H1 (cell line): ENCODE results near the gene KLF16. TPM values are rescaled to one million over a fixed set of nuclear protein-coding genes. Genes with fewer than 3 reads are reported as not detected.

Experiments used
- CTCF ChIA-PET: fragments of 300-600 bp; sonication (Branson Sonifier 250); formaldehyde crosslinking; loops from one replicate; lab custom pipeline; 2021; ENCODE audit not compliant: partially characterized antibody; lab: Charles Lee
- POLR2A ChIA-PET: fragments of 300-600 bp; sonication (Branson Sonifier 250); formaldehyde crosslinking; loops from one replicate; lab custom pipeline; 2021; ENCODE audit warnings: inconsistent platforms; ENCODE audit not compliant: partially characterized antibody; lab: Charles Lee
- DNase-seq, 2 experiments: peaks; one replicate each; pipeline versions ENCODE4 v3.0.0 to v3.0.0-alpha.2; 2010 to 2022; ENCODE audit warnings: low spot score in 2 of 2, low read depth in 1 of 2, mixed read lengths in 1 of 2
- FAIRE-seq: peaks from 2 replicates; lab custom pipeline; 2011; peaks lifted over from hg19 to GRCh38; lab: Jason Lieb, UNC
- H2AFZ ChIP-seq: 2 replicates; pipeline ENCODE4 v1.8.1; 2012; ENCODE audit warnings: low read length, inconsistent platforms
- H2AK5ac ChIP-seq: 2 replicates; pipeline ENCODE4 v1.6.1; 2013; ENCODE audit warnings: low read depth, low read length
- H2BK120ac ChIP-seq: replicated peaks from 2 replicates; pipeline ENCODE3; 2013; ENCODE audit warnings: low read depth, low read length, inconsistent platforms
- H2BK12ac ChIP-seq: 2 replicates; pipeline ENCODE4 v1.6.1; 2013; ENCODE audit warnings: low read depth, low read length
- H2BK15ac ChIP-seq: 2 replicates; pipeline ENCODE4 v1.6.1; 2013; ENCODE audit warnings: low read length
- H2BK20ac ChIP-seq: 2 replicates; pipeline ENCODE4 v1.6.1; 2013; ENCODE audit warnings: low read length
- H2BK5ac ChIP-seq: 2 replicates; pipeline ENCODE4 v1.6.1; 2013; ENCODE audit warnings: low read depth, low read length
- H3K14ac ChIP-seq: 2 replicates; pipeline ENCODE4 v1.6.1; 2013; ENCODE audit warnings: inconsistent platforms; ENCODE audit not compliant: insufficient read length
- H3K18ac ChIP-seq: 2 replicates; pipeline ENCODE4 v1.6.1; 2013; ENCODE audit warnings: low read length; ENCODE audit errors: extremely low read depth
- H3K23ac ChIP-seq: 2 replicates; pipeline ENCODE4 v1.6.1; 2013; ENCODE audit warnings: inconsistent platforms; ENCODE audit not compliant: insufficient read length
- H3K23me2 ChIP-seq: 2 replicates; pipeline ENCODE4 v1.6.1; 2013; ENCODE audit warnings: low read depth, low read length
- H3K27ac ChIP-seq: 2 replicates; pipeline ENCODE4 v1.6.1; 2011; ENCODE audit warnings: low read depth, low read length, inconsistent platforms
- H3K27me3 ChIP-seq, 4 experiments: replicated peaks in 1 of 4; 1 replicate in 1 of 4; 2 replicates in 3 of 4; pipeline versions ENCODE4 v1.6.1 to v1.8.1; 2011 to 2013; ENCODE audit warnings: low read length in 3 of 4, mild to moderate bottlenecking in 3 of 4, inconsistent platforms in 2 of 4, mixed read lengths in 2 of 4, moderate library complexity in 1 of 4; ENCODE audit not compliant: control insufficient read depth in 3 of 4, insufficient read depth in 3 of 4; ENCODE audit errors: extremely low read depth in 1 of 4
- H3K36me3 ChIP-seq, 4 experiments: 2 replicates each; pipeline versions ENCODE4 v1.6.1 to v1.8.1; 2011 to 2013; ENCODE audit warnings: mild to moderate bottlenecking in 4 of 4, low read length in 3 of 4, moderate library complexity in 2 of 4, control low read depth in 1 of 4, inconsistent platforms in 1 of 4; ENCODE audit not compliant: insufficient read depth in 4 of 4, control insufficient read depth in 2 of 4
- H3K4ac ChIP-seq: replicated peaks from 2 replicates; pipeline ENCODE3; 2013; ENCODE audit warnings: low read length, low read depth, mixed read lengths, inconsistent platforms; ENCODE audit not compliant: insufficient read length
- H3K4me1 ChIP-seq, 4 experiments: replicated peaks in 1 of 4; 1 replicate in 1 of 4; 2 replicates in 3 of 4; pipeline versions ENCODE4 v1.6.1 to v1.8.1; 2011 to 2013; ENCODE audit warnings: low read length in 3 of 4, inconsistent platforms in 2 of 4, mixed read lengths in 1 of 4; ENCODE audit not compliant: insufficient read depth in 4 of 4, control insufficient read depth in 3 of 4
- H3K4me2 ChIP-seq, 2 experiments: 2 replicates each; pipeline versions ENCODE4 v1.6.1 to v1.8.1; 2011 to 2013; ENCODE audit warnings: low read depth in 2 of 2, low read length in 2 of 2, control low read depth in 1 of 2, inconsistent platforms in 1 of 2, mild to moderate bottlenecking in 1 of 2; ENCODE audit not compliant: insufficient read depth in 1 of 2
- H3K4me3 ChIP-seq, 4 experiments: fragments of 200-600, 300-600 bp in 1 of 4; sonication (generic), shearing (Covaris generic), sonication (Bioruptor Twin) in 1 of 4; 2 replicates each; pipeline versions ENCODE4 v1.5.1 to v1.8.1; 2011 to 2016; ENCODE audit warnings: low read length in 4 of 4, low read depth in 3 of 4, control low read depth in 2 of 4, inconsistent platforms in 2 of 4, mild to moderate bottlenecking in 2 of 4, mixed read lengths in 1 of 4, moderate library complexity in 1 of 4; ENCODE audit not compliant: insufficient read depth in 2 of 4; ENCODE audit errors: extremely low read depth in 1 of 4
- H3K56ac ChIP-seq: replicated peaks from 2 replicates; pipeline ENCODE3; 2013; ENCODE audit warnings: low read depth, mild to moderate bottlenecking, mixed read lengths, low read length, inconsistent platforms; ENCODE audit not compliant: insufficient read length
- H3K79me1 ChIP-seq: 2 replicates; pipeline ENCODE4 v1.6.1; 2013; ENCODE audit warnings: low read depth, low read length, control low read depth
- H3K79me2 ChIP-seq, 2 experiments: 2 replicates each; pipeline versions ENCODE4 v1.6.1 to v1.8.1; 2012 to 2013; ENCODE audit warnings: low read length in 2 of 2, mild to moderate bottlenecking in 2 of 2, inconsistent platforms in 1 of 2; ENCODE audit not compliant: insufficient read depth in 2 of 2, control insufficient read depth in 1 of 2
- H3K9ac ChIP-seq, 4 experiments: replicated peaks in 1 of 4; 1 replicate in 1 of 4; 2 replicates in 3 of 4; pipeline versions ENCODE4 v1.6.1 to v1.8.1; 2011 to 2013; ENCODE audit warnings: low read depth in 3 of 4, low read length in 3 of 4, control low read depth in 2 of 4, mild to moderate bottlenecking in 2 of 4, moderate library complexity in 2 of 4, inconsistent platforms in 1 of 4; ENCODE audit errors: extremely low read depth in 1 of 4
- H3K9me3 ChIP-seq, 2 experiments: 2 replicates each; pipeline versions ENCODE4 v1.6.1 to v1.8.1; 2012 to 2013; ENCODE audit warnings: mild to moderate bottlenecking in 2 of 2, moderate library complexity in 2 of 2, control low read depth in 1 of 2, inconsistent platforms in 1 of 2, low read depth in 1 of 2, low read length in 1 of 2, mixed read lengths in 1 of 2; ENCODE audit not compliant: insufficient read depth in 2 of 2
- H4K20me1 ChIP-seq, 2 experiments: replicated peaks in 1 of 2; 2 replicates each; pipeline versions ENCODE3 to v1.8.1; 2011 to 2013; ENCODE audit warnings: inconsistent platforms in 2 of 2, low read length in 2 of 2, mild to moderate bottlenecking in 1 of 2; ENCODE audit not compliant: insufficient read depth in 2 of 2, control insufficient read depth in 1 of 2
- H4K5ac ChIP-seq: 2 replicates; pipeline ENCODE4 v1.6.1; 2013; ENCODE audit warnings: low read length, low read depth, mixed read lengths, inconsistent platforms; ENCODE audit not compliant: insufficient read length
- H4K8ac ChIP-seq: 2 replicates; pipeline ENCODE4 v1.8.0; 2013; ENCODE audit warnings: mild to moderate bottlenecking, moderate library complexity, low read length, inconsistent platforms; ENCODE audit not compliant: insufficient read depth; ENCODE audit errors: extremely low read depth
- H4K91ac ChIP-seq: replicated peaks from 2 replicates; pipeline ENCODE3; 2013; ENCODE audit warnings: low read length, mixed read lengths, inconsistent platforms; ENCODE audit not compliant: insufficient read length
- CHD1 ChIP-seq: IDR thresholded peaks from 2 replicates; pipeline ENCODE4 v1.6.1; 2012; ENCODE audit warnings: low read depth, low read length, improper control_type of control experiment
- CREB1 ChIP-seq: IDR thresholded peaks from 2 replicates; pipeline ENCODE4 v1.6.1; 2012; ENCODE audit warnings: inconsistent platforms
- EZH2 ChIP-seq: fragments of 200-600 bp; sonication (generic); IDR thresholded peaks from 2 replicates; pipeline ENCODE4 v1.7.1; 2012; ENCODE audit warnings: low read depth, mild to moderate bottlenecking, moderate library complexity, low read length, inconsistent platforms; ENCODE audit not compliant: severe bottlenecking
- HDAC2 ChIP-seq, 2 experiments: fragments of 300-600 bp in 1 of 2; sonication (generic) in 1 of 2; IDR thresholded peaks; 2 replicates each; pipeline ENCODE4 v1.6.1; 2011 to 2012; ENCODE audit warnings: low read depth in 2 of 2, low read length in 2 of 2, mild to moderate bottlenecking in 2 of 2, moderate library complexity in 2 of 2, borderline replicate concordance in 1 of 2, inconsistent platforms in 1 of 2
- MAX ChIP-seq: IDR thresholded peaks from 2 replicates; pipeline ENCODE4 v1.6.1; 2012; ENCODE audit warnings: inconsistent platforms
- NRF1 ChIP-seq: IDR thresholded peaks from 2 replicates; pipeline ENCODE4 v1.6.1; 2011; ENCODE audit warnings: mild to moderate bottlenecking, low read depth, low read length, improper control_type of control experiment
- POU5F1 ChIP-seq: IDR thresholded peaks from 2 replicates; pipeline ENCODE4 v1.6.1; 2011; ENCODE audit warnings: low read depth, mild to moderate bottlenecking, low read length, moderate library complexity
- RAD21 ChIP-seq, 2 experiments: IDR thresholded peaks in 1 of 2; conservative IDR thresholded peaks in 1 of 2; 2 replicates each; pipeline ENCODE4 v1.6.1; 2011; ENCODE audit warnings: low read depth in 2 of 2, low read length in 2 of 2, improper control_type of control experiment in 1 of 2, inconsistent platforms in 1 of 2, mild to moderate bottlenecking in 1 of 2, moderate library complexity in 1 of 2
- RNF2 ChIP-seq: fragments of 200-900, 300-1000 bp; sonication (generic); IDR thresholded peaks from 2 replicates; pipeline ENCODE4 v1.7.1; 2016; ENCODE audit warnings: borderline replicate concordance, low read depth, mild to moderate bottlenecking, antibody characterized with exemption, low read length; ENCODE audit not compliant: poor library complexity, severe bottlenecking; ENCODE audit errors: missing control alignments
- RXRA ChIP-seq: IDR thresholded peaks from 2 replicates; pipeline ENCODE4 v1.6.1; 2011; ENCODE audit warnings: low read depth, mild to moderate bottlenecking, low read length, moderate library complexity; ENCODE audit not compliant: insufficient read depth
- SAP30 ChIP-seq: fragments of 300-600 bp; sonication (generic); IDR thresholded peaks from 2 replicates; pipeline ENCODE4 v1.7.1; 2012; ENCODE audit warnings: low read length, moderate library complexity, mild to moderate bottlenecking, inconsistent platforms; ENCODE audit not compliant: insufficient read depth, insufficient replicate concordance
- WGBS, 2 experiments: shearing (Covaris generic) in 1 of 2; methylation state at CpG; one replicate each; pipeline versions ENCODE4 v1.1.6 to v1.1.7; 2013 to 2015; ENCODE audit warnings: low lambda C conversion rate in 2 of 2, mixed read lengths in 2 of 2, inconsistent platforms in 1 of 2, low coverage in 1 of 2, missing lambda C conversion rate in 1 of 2; ENCODE audit not compliant: insufficient replicate concordance in 2 of 2, insufficient coverage in 1 of 2, insufficient read length in 1 of 2; ENCODE audit errors: extremely low coverage in 1 of 2, missing lambda C conversion rate in 1 of 2; 5-methylcytosine and 5-hydroxymethylcytosine counted together
- polyA plus RNA-seq, 7 experiments: library from polyadenylated mRNA; depleted of rRNA in 3 of 7; stranded (reverse) in 5 of 7; unstranded in 2 of 7; fragments of >200 nt in 5 of 7; fragments of 200-250 nt in 2 of 7; gene quantifications; 1 replicate in 5 of 7; 2 replicates in 1 of 7; 4 replicates in 1 of 7; pipeline versions ENCODE4 v1.2.1 to v1.2.3, GENCODE V29; 2011 to 2013; ENCODE audit warnings: missing spikeins in 2 of 7, mixed read lengths in 2 of 7
- total RNA-seq: library from RNA; stranded (reverse); fragmentation: NEBNext Ultra II Directional; extraction: Animal tissue kit (Norgen Biotek cat#: 25700); gene quantifications from 2 replicates; pipeline ENCODE4 v1.2.1, GENCODE V29; 2021

The KLF16 gene
- total and polyA plus RNA-seq, 2 of the 8 experiments (the other 6 are each of a cell fraction or from before 2014, with no cell fraction given), result 14.3 to 45.9 TPM

- ChIA-PET POLR2A (interaction anchor here (0.7 to 2.2 kb wide), 6 partner anchors 9 to 587 kb away, joined by 4 to 9 read pairs (median 5); partner anchors contain the start of genes CIRBP and MKNK2), CTCF (interaction anchor here (0.6 to 2.5 kb wide), 5 partner anchors 11 to 42 kb away, joined by 3 to 13 read pairs (median 4); no protein-coding TSS in a partner anchor)
- peak overlapping the region; percentile 97; the same call in 1 of the 2 replicates for H2BK15ac ChIP-seq
- peaks cover 3 to 57% of the 10 kb centered on the region in 2 experiments; a peak in 3 of 4 replicates for H3K79me2 ChIP-seq
- no peak overlapping the region; the same call in 1 of the 2 replicates for H4K8ac ChIP-seq
- H3K4me1 ChIP-seq, result peaks cover 0 to 67% (median 55%) of the 10 kb centered on the region in 4 experiments; a peak in 6 of 7 replicates
- no peak overlapping the region for H2BK120ac ChIP-seq
- H3K79me1 ChIP-seq, result peaks cover 19% of the 10 kb centered on the region
- H2AFZ ChIP-seq, result no peak overlapping the region
- H3K9ac ChIP-seq, result peak overlapping the region in 2 of 4 experiments; percentile 20 to 21; a peak in 2 of 7 replicates
- no peak overlapping the region for H3K14ac ChIP-seq
- peak overlapping the region; percentile 92 for H3K4ac ChIP-seq
- H2BK12ac ChIP-seq, result peak overlapping the region; percentile 90; the same call in 1 of the 2 replicates
- peak overlapping the region; percentile 67 to 95 for H3K4me2 ChIP-seq
- H4K20me1 ChIP-seq, result peaks cover 31 to 38% of the 10 kb centered on the region in 2 experiments
- no peak overlapping the region for H3K23ac ChIP-seq
- peak overlapping the region; percentile 81; the same call in 1 of the 2 replicates for H2BK5ac ChIP-seq
- peak overlapping the region; percentile 58 for H3K27ac ChIP-seq
- no peak overlapping the region; the same call in 1 of the 2 replicates for H2BK20ac ChIP-seq
- FAIRE-seq, result no peak
- no peaks in the 10 kb centered on the region for H3K36me3 ChIP-seq
- H2AK5ac ChIP-seq, result no peak overlapping the region; the same call in 1 of the 2 replicates
- WGBS, 2 experiments, result 60% methylated on average over 13 of the region's 13 CpGs; no CpG with 5 or more reads in 1 of the 2 experiments
- H3K27me3 ChIP-seq, result no peaks in the 10 kb centered on the region
- DNase-seq, result no peak
- peak overlapping the region; percentile 87 for H3K18ac ChIP-seq
- no peak overlapping the region for H4K5ac ChIP-seq
- no peak overlapping the region for H4K91ac ChIP-seq
- H3K23me2 ChIP-seq, result peaks cover 6% of the 10 kb centered on the region; the same call in 1 of the 2 replicates
- peak overlapping the region in 1 of 4 experiments; percentile 70; a peak in 3 of 8 replicates for H3K4me3 ChIP-seq
- no peak overlapping the region for H3K56ac ChIP-seq
- H3K9me3 ChIP-seq, result no peaks in the 10 kb centered on the region
- TF ChIP-seq RXRA (no peak), RAD21 (IDR thresholded peaks at IDR 0.05 in 1 of 2, conservative IDR thresholded peaks at IDR 0.05 in 1 of 2; ENCODE audit: low read depth in 2 of 2, low read length in 2 of 2) (no peak), EZH2 (no peak), CHD1 (no peak), SAP30 (no peak), MAX (no peak), CREB1 (no peak), RNF2 (no peak), POU5F1 (no peak), NRF1 (no peak), HDAC2 (IDR thresholded peaks at IDR 0.05; ENCODE audit: borderline replicate concordance in 1 of 2, low read depth in 2 of 2, low read length in 2 of 2) (no peak)
These were observed 7.5 kb downstream of the KLF16 start for GRCh38 chr19:1855828-1856255.
